HG03439 (cell line): ENCODE results near the gene CAND2.
"Not testable (repeated sequence)": the region's sequence is repeated elsewhere in the genome, so short reads cannot be mapped to it uniquely, and the experiment has no call there.

ENCODE experiments used
- ATAC-seq: cut with Tn5 transposase; IDR thresholded peaks from one replicate; pipeline ENCODE4 v1.9.1; 2021; ENCODE audit warnings: mild to moderate bottlenecking, moderate library complexity; ENCODE audit not compliant: unreplicated experiment

The CAND2 gene

DNA sequence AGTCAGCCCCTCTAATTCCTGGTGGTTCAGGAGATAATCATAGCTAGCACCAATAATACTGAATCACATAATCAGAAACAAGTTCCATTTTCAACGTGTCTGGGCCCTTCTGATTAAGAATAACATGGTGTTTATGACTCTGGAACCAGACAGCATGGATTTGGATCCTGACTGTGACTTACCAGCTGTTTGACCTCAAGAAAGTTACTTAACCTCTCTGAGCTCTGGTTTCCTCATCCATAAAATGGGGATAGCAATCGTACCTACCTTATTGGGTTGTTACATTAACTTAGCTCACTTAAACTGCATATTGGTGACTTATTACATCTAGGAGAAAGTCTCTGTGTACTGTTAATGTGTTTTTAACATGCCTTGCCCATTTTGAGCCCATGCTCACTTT lies 26.7 kb upstream of the CAND2 start:
- no peak for ATAC-seq

DNA sequence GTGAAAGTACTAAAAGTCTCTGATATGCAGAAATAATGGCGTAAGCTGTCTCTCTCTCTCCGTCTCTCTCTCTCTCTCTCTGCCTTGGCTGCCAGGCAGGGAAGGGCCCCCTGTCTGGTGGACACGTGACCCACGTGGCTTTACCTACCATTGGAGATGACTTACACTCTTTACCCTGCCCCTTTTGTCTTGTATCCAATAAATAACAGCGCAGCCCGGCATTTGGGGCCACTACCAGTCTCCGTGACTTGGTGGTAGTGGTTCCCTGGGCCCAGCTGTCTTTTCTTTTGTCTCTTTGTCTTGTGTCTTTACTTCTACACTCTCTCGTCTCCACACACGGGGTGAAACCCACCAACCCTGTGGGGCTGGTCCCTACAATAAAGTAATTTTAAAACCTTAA lies 25.2 kb upstream of the CAND2 start:
- ATAC-seq: no peak

DNA sequence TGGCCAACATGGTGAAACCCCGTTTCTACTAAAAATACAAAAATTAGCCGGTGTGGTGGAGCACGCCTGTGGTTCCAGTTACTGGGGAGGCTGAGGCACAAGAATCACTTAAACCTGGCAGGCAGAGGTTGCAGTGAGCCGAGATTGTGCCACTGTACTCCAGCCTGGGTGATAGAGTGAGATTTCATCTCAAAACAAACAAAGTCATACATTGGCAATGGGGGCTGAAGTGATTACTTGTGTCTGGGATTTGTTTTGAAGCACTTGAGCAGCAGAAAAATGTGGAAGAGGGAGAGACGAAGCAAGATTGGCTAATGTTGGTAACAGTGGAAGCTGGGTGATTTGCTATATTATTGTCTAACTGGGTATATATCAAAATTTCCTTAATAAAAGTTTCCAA lies 24.0 kb upstream of the CAND2 start:
- ATAC-seq: no peak

DNA sequence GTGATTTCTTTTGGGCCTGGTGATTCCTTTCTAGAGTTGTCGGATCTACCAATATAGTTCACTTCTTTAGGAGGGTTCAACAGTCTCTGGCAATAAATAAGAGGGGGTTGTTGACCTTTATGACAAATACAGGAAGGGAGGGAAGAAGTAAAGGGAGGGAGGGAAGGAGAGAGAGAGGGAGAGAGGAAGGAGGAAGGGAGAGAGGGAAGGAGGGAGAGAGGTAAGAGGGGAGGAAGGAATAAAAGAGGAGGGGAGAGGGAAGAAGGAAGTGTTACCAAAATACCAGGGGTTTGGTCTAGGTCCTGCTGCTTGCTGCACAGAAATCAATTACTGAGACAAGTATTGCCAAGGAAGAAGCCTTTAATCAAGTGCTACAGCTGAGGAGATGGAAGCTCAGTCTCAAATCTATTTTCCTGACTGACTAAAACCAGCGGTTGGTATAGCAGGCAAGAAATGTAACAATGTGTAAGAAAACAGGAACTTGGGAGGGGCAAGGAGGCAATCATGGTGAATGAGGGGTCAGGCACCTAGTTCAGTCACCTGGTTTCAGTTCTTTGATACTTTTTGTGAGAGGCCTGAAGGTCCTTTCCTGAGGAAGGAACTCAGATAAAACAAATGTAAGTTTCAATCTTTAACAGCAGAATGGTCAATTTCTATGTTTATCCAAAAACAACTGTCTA lies 23.3 kb upstream of the CAND2 start:
- ATAC-seq: no peak

DNA sequence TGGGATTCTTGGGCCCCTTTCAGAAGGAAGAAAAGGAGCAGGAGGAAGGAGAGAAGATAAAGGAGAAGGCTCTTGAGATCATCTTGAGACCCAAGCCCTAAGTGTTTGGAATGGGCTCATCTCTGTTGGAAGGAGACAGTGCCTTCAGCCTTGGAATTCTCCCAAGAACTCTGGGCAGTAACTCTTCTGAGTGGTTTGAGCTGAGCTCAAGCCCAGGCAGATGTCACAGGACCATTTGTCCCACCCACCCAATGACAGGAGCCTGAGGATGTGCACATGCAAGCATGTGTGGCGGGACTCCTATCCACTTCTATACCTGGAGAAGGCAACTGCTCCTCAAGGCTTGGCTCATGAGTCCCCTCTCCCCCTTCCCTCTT lies 22.8 kb upstream of the CAND2 start:
- no peak for ATAC-seq

DNA sequence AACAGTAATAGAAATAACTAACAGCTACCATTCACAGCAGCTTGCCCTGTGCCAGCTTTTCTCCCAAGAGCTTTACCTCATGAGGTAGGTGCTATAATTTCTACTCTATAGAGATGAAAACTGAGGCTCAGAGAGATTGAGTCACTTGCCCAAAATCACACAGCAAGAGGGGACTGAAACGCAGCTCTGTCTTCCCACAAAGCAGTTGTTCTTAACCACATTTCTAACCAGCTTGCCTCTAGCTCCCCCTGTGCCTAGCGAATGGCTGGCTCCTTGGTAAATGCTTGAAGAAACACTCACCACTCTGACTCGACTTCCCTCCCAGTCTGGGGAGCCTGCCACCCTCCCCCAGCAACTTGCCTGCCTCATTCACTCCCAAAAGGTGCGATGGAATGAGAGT lies 21.9 kb upstream of the CAND2 start:
- ATAC-seq: no peak

DNA sequence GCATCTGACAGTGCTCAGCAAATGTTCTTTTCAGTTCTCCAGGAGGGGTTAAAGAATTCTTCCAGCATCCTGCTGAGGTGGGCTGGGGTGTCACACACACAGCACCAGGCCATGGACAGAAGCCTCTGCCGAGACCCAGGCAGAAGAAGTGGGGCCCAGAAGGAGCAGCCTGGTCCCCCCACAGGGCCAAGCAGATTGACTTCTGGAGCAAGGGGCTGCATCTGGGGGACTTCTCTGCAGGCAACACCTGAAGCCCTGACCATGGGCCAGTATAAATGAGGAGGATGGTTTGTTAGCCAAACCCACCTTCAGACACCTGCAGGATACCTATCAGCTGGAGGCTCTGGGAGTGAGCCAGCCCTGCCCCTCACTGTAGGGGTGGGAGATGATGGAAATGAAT lies 21.3 kb upstream of the CAND2 start:
- ATAC-seq: no peak

DNA sequence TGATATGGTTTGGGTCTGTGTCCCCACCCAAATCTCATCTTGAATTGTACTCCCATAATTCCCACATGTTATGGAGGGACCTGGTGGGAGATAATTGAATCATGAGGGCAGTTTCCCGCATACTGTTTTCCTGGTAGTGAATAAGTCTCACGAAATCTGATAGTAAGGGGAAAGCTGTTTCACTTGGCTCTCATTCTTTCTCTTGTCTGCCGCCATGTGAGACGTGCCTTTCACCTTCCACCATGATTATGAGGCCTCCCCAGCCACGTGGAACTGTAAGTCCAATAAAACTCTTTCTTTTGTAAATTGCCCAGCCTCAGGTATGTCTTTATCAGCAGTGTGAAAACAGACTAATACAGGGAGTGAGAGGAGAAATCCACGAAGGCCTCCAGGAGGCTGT lies 20.5 kb upstream of the CAND2 start:
- not testable (repeated sequence) for ATAC-seq

DNA sequence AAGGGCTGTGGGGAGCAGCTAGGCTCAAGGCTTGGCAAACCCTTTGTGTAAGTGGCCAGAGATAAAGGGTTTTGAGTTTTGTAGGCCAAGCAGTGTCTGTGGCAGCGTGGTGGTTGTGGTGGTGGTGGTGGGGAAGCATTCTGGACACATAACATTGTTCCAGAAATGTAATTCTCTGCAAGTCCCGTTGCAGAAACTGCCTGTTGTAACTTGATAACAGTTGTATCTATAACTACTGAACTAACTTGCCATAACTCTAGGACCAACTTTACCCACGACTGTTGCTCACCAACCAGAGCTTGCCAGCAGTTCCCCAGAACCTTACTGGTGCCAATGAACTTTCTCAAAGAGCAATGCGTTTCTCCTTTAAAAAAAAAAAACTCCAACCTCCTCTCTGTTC lies 19.3 kb upstream of the CAND2 start:
- no peak for ATAC-seq

DNA sequence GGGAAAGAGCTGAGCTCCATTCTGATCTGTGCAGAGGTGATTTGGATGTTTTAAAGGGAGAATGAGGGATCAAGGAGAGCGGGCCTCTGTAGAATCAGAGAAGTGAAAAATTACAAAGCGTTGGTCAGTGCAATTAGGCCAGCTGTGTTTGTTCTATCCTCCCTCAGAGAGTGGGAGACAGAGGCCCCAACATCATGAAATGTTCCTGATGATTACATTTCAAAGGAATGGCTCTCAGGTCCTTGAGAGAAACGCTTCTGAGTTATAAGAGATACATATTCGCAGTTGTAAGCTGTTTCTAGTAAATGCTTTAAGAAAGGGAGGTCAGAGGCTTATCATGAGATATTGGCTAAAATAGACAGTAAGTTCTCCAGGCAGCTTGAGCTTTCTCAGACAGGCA lies 15.7 kb upstream of the CAND2 start:
- no peak for ATAC-seq

DNA sequence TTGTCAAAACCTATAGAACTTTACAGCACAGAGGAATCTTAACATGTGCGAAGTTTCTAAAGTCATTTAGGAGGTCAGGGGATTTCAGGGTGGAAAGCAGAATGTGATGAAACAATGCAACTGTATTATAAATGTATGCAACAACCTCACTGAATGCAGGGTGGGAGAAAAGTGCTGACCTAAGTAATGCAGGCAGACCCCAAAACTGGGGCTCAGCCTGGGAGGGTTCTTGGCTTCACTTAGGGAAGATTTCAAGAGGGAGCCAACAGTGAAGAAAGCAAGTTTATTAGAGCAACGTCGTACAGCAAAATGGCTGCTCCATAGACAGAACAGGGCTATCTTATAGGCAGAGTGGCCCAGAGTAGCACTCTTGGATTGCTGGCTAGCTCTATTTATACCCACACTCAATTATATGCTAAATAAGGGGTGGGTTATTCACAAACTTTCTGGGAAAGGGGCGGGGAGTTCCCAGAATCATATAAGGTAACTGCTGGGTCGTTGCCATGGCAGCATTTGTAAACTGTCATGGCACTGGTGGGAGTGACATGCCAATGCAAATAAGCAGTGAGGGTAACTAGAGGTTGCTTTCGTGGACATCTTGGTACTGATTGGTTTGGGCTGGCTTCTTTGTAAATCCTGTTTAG lies 14.2 kb upstream of the CAND2 start:
- no peak for ATAC-seq

DNA sequence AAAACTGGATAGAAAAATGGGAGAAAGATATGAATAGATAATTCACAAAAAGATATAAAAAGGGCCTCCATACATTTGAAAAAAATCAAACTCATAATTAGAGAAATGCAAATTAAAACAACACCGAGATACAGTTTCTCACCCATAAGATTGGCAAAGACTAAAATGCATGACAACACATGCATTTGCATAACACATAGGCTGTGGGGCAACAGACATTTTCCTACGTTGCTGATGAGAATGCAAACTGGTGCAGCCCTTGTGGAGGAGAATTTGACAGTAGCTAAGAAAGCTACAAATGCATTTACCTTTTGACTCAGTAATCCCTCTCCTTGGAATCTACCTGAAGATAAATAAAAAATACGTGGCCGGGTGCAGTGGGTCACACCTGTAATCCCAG lies 11.4 kb upstream of the CAND2 start:
- no peak for ATAC-seq

DNA sequence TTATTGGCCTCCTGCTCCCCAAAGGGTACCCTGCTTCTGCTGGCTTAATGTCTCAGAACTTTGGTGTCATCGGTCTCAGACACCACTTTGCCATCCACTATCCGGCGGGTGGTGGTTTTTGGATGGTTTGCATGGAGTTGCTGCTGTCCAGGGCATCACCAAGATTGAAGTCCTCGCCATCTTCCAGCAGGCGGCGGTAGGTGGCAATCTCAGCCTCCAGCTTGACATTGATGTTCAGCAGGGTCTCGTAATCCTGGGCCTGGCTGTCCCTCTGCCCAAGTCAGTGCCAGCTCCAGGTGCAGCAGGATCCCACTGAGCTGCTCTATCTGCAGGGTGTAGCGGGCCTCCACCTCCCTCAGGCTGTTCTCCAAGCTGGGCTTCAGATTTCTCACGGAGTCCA lies 9.1 kb upstream of the CAND2 start:
- ATAC-seq: not testable (repeated sequence)

DNA sequence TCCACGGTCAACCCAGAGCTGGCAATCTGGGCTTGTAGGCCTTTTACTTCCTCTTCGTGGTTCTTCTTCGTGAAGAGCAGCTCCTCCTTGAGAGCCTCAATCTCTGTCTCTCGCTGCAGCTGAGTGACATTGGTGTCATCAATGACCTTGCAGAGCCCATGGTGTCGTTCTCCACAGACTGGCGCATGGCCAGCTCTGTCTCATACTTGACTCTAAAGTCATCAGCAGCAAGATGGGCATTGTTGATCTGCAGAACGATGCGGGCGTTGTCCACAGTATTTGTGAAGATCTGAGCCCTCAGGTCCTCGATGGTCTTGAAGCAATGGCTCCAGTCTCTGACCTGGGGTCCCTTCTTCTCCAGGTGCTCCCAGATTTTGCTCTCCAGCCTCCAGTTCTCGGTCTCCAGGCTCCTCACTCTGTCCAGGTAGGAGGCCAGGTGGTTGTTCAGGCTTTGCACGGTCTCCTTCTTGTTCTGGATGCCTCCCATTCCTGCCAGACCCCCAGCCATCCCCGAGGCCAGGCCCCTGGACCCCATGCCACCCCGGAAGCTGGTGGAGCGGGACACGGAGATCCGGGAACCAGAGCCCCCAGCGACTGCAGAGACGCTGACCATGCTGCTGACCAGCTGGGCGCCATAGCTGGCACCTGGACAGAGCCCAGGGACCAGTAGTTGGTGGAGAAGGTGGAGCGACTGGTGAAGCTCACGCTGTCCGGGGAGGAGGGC lies 8.4 kb upstream of the CAND2 start:
- ATAC-seq: not testable (repeated sequence)

DNA sequence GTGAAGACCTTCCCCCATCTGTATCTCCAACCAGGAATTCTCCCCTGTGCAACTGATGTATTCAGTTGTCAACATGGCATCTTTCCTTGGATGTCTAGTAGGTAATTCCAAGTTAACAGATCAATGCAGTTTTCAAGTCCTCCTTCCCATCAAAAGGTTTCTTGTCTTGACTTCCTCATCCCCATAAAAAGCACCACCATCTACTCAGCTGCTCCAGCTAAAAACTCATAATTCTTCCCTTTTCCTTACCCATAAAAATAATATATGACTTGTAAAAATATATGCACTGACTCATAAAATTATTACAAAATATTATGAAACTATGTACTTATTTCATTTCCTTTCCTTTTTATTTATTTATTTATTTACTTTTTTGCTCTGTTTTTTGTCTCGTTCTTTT lies 5.0 kb upstream of the CAND2 start:
- no peak for ATAC-seq

DNA sequence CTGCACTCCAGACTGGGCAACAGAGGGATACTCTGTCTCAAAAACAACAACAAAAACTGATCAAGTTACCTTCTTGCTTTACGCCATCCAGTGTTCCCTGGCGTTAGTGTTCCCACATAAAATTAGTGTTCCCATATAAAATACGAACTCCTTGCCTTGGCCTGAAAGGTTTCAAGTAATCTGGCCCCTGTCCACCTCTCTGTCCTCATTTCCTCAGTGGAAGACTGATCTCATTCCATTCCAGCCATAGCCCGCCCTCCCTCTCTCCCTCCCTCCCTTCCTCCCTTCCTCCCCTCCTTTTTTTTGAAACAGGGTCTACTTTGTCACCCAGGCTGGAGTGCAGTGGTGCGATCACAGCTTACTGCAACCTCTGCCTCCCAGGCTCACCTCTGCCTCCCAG lies 2.8 kb upstream of the CAND2 start:
- no peak for ATAC-seq

DNA sequence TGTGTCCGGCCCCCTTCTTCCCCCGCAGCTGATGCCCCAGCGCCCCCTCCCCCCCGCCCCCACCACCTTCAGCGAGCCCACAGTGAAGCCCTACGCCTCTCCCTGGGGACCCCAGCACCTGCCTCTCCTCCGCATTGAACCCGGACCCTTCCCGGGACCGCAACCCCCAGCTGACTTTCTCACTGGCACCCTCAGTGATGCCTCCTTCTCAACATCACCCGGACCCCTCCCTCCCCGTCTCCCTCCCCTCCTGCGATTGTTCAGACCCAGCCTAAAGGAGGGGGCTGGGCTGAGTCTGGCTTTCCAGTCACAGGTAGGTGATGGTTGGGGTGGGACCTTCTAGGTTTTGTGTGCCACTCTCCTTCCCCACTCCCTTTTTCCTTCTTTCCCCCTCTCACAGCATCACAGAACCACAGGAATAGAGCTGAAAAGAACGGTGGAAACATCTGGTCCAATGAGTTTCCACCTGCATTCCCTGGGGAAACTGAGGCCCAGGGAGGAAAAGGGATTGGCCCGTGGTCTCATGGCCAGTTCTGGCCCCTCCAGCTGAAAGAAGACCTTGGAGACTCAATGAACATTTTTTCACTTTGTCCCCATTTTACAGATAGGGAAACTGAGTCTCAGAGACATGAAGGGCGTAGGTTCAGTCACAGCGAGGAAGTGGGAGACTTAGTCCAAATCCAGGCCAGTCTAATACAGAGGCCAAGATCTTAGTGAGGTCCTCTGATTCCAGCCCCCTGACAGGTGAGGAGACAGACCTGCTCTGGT lies 828 bp downstream of the CAND2 start:
- ATAC-seq: no peak

DNA sequence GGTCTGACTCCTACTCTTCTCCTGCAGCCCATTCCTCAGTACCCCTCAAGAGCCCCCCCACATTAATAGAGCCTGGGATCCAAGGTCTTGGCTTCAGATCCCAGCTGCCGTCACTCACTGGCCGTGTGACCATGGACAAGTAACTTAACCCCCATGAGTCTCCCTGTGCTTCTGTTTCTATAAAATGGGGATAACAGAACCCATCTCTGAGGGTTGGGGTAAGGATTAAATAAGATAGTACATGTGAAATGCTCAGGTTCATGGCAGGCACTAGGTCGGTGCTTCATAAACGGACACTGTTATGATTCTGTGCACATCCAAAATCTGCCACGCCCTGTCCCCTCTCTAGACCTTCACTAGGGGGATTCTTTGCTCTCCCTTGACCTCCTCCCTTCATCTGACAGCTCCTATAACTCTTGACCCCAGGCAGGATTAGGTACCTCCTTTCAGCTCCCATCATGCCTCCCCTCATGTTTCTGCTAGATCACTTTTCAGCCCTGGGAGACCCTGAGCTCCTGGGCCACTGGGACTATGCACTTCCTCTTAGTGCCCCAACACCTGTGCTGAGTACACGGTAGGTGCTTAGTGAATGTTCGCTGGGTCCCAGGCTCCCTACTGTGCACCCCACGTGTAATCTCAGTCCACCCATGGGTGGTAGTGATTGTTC lies 1.5 kb downstream of the CAND2 start:
- ATAC-seq: no peak

DNA sequence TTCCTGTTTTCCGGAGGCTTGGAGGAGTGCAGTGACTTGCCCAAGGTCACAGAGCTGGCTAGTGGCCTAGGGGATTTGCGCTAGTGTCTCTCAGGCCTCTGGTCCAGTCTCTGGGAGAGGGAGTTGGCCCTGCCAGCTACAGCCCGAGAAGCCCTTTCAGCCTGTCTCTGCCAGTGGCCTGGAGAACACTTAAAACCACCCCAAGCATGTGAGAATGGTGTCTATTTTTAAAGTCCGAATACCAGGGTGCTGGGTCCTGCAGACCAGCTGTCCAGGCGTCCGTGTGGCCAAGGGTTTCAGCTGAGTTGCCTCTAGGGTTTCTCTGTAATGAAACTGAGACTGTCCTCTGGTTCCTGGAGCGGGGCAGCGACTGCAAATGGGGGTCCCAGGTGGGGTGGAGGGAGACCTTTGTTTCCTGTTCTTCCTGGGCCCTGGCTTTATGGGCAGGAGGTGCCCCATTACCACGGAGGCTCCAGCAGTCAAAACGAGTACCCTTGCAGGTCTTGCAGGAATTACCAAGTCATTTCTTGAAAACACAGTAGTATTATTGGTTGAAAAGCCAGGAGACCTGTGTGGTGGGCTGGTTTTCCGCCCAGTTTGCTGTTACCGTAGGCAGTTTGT lies 2.2 kb downstream of the CAND2 start:
- ATAC-seq: no peak

DNA sequence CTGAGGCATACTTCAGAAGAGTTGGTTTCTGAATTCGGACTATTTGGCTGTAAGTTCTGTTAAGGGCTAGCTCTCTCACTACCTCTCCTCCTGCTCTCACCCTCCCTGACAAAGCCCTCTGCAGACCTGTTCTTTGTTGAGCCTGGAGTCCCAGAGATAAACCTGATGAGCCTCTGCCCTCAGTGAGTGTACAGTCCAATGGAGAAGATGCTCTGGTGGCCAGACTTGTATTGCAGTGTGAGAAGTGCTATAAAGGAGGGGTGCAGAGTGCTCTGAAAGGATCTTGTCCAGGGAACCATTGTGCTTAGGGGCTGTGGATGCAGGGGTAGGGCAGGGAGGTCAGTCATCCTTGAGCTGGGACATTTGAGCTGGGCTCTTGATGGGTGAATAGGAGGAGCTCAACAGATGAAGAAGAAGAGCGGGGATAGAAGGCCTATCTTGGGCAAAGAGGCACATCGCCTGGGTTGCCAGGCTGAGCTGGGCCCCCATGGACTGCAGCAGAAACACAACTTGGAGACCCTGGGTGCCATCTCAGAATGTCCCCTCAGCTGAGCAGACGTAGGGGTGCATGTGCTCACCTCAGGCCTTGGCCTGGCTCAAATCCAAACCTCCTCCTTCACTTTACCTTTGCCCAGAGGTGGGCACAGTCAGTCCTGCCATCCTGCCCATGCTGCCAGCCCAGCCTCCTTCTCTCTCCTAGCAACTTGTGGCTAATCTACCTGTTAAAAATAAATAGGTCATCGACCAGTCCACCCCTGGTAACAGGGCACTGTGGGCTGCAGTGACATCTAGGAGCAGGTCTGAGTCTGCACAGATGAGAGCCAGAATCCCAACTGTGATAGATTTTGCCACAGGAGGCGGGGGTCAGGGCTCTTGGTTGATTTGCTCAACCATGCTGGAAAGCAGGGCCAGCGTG lies 3.3 kb downstream of the CAND2 start:
- ATAC-seq: no peak
